ENCODE data around the gene GET4.

- TF ChIP-seq, protein P1, sequence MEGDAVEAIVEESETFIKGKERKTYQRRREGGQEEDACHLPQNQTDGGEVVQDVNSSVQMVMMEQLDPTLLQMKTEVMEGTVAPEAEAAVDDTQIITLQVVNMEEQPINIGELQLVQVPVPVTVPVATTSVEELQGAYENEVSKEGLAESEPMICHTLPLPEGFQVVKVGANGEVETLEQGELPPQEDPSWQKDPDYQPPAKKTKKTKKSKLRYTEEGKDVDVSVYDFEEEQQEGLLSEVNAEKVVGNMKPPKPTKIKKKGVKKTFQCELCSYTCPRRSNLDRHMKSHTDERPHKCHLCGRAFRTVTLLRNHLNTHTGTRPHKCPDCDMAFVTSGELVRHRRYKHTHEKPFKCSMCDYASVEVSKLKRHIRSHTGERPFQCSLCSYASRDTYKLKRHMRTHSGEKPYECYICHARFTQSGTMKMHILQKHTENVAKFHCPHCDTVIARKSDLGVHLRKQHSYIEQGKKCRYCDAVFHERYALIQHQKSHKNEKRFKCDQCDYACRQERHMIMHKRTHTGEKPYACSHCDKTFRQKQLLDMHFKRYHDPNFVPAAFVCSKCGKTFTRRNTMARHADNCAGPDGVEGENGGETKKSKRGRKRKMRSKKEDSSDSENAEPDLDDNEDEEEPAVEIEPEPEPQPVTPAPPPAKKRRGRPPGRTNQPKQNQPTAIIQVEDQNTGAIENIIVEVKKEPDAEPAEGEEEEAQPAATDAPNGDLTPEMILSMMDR (IDR thresholded peaks at IDR 0.05), result no peak
- no peak for TF ChIP-seq POLR2A (IDR thresholded peaks at IDR 0.05)
Observed at GRCh38 chr7:918441-919113, 42.2 kb downstream of the GET4 start.
